ENCODE data around the gene ITPRID2.
"Not testable (repeated sequence)": the region's sequence is repeated elsewhere in the genome, so short reads cannot be mapped to it uniquely, and the experiment has no call there.

ITPRID2 gene

GRCh38 chr2:181948227-181948626 is 56.7 kb downstream of the ITPRID2 start:
- H3K27ac ChIP-seq = no peak overlapping the region
- TF ChIP-seq CTCF (IDR thresholded peaks at IDR 0.05) (no peak), ZFX (IDR thresholded peaks at IDR 0.05; ENCODE audit: borderline replicate concordance) (no peak)

DNA sequence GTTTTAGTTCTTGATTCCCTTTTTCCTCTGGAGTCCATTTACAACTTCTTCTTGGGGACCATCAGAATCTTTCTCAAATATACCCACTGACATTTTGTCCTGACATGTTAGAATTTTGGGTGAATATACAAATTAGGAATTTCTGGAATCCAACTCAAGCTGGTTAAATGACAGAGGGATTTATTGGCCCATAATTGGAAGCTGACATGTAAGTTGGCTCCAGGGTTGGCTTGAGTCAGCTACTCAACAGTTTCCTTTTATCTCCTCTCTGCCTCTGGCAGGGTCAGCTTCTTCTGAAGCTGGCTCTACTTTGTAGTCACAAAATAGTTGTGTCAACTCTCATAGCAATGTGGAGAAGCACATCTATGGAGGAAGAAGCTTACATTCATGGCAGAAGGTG is 57.5 kb downstream of the ITPRID2 start:
- TF ChIP-seq ZFX (IDR thresholded peaks at IDR 0.05; ENCODE audit: borderline replicate concordance) (no peak), CTCF (IDR thresholded peaks at IDR 0.05) (no peak)
- H3K27ac ChIP-seq = no peak overlapping the region

DNA sequence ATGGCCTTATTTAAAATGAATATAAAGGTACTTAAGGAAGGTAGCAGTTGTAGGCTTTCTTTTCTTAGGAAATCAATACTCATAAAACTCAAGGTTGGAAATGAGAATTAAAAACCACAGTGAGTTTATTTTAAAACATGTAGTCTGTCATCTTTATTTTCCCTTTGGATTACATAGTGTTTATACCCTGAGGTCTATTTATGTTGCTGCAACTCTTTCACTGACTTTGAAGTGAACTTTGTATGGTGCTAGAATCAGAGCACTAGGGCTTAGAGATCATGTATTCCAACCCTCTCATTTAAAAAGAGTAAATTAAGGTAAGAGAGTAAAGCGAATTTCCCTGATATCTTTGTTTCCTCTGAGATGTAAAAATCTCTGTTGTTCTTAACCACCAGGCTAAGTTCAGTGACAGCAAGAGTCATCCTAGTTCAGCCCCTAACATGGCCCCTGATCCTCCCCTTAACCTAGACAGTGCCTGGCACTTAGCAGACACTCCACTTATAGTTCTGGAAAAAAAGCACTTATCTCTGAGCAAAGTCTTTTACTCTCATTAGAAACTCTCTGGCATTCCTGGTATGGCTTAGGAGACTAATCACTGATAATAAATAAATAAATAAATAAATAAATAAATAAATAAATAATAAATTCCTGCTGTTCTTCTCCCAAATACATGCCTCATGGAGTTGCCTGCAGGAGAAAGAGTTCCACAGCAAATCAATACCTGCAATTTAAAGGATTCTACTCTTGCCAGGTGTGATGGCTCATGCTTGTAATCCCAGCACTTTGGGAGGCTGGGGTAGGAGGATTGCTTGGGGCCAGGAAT is 61.1 kb downstream of the ITPRID2 start:
- no peak for TF ChIP-seq CTCF (IDR thresholded peaks at IDR 0.05)
- TF ChIP-seq ZFX (IDR thresholded peaks at IDR 0.05; ENCODE audit: borderline replicate concordance) = no peak

DNA sequence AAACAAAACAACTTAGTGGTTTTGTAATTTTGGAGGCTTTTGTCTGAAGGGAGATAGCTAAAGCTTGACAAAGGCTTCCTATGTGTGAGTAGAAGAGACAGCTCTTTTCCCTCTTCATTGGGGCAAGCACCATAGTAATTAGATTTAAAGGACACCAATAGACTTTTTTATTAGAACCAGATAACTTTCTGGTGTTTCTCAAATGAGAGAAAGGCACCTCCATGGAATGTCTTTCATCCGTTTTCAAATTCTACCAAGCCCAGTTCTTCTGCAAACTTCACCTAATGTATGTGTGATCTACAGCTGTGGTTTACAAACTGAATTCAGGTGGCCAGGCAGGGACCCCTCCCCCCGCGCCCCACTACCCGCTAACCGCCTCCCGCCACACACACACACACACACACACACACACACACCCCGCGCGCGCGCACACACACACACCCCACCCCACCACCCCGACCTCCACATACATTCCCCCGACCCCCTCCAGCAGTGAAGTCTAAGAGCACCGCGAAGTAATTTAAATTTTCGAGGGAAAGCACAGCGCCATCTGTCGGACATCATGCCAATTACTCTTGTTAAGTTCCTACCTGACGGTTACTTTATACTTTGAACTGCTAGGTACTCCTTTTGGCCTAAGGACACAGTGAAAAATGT is 62.5 kb downstream of the ITPRID2 start:
- peak; percentile 82 for TF ChIP-seq CTCF (IDR thresholded peaks at IDR 0.05)
- TF ChIP-seq ZFX (IDR thresholded peaks at IDR 0.05; ENCODE audit: borderline replicate concordance) = no peak
- peak overlapping the region; percentile 41 for H3K27ac ChIP-seq

More for the DNA sequence above, 61.1 kb downstream of the ITPRID2 start:
- H3K27ac ChIP-seq = peak overlapping the region; percentile 48

GRCh38 chr2:181954538-181954883 is 63.0 kb downstream of the ITPRID2 start:
- TF ChIP-seq ZFX (IDR thresholded peaks at IDR 0.05; ENCODE audit: borderline replicate concordance) (no peak), CTCF (IDR thresholded peaks at IDR 0.05) (peak; percentile 50)
- peak overlapping the region; percentile 41 for H3K27ac ChIP-seq

DNA sequence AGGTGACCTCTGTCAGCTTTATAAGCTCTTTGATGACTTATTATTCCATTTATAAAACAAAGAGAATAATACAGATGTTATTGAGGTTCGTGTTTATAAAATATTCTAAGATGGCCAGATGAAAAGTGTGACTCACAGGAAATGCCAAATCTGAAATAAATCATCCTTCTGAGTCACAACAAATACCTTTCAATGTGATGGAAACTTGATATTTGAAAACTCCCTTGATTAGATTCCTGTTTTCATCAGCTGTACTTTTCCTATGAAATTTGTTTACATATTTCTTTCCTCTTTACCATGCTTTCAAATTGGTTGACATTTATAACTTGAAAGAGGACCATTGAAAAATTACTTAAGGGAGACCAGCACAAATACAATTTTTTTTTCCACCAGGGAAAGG is 63.5 kb downstream of the ITPRID2 start:
- no peak for TF ChIP-seq ZFX (IDR thresholded peaks at IDR 0.05; ENCODE audit: borderline replicate concordance)
- no peak for TF ChIP-seq CTCF (IDR thresholded peaks at IDR 0.05)
- H3K27ac ChIP-seq = peak overlapping the region; percentile 41

DNA sequence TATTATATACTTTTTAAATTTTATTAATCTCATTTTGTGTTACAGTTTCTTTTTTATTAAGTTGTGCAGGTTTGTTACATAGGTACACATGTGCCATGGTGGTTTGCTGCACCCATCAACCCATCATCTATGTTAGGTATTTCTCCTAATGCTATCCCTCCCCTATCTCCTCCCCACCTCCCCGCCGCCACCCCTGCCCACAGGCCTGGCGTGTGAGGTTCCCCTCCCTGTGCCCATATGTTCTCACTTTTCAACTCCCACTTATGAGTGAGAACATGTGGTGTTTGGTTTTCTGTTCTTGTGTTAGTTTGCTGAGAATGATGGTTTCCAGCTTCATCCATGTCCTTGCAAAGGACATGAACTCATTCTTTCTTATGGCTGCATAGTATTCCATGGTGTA is 64.3 kb downstream of the ITPRID2 start:
- not testable (repeated sequence) for H3K27ac ChIP-seq

Data from 22Rv1 (cell line).